ENCODE results near the gene BRD3OS. TPM values are rescaled to one million over a fixed set of nuclear protein-coding genes. Genes with fewer than 3 reads are reported as not detected.
A peak's percentile ranks its signal among the peaks of the same experiment; 100 is the strongest.

The BRD3OS gene
- total RNA-seq, 3 donors from 2014 or later = 11.1 to 14.4 (median 11.4) TPM

DNA sequence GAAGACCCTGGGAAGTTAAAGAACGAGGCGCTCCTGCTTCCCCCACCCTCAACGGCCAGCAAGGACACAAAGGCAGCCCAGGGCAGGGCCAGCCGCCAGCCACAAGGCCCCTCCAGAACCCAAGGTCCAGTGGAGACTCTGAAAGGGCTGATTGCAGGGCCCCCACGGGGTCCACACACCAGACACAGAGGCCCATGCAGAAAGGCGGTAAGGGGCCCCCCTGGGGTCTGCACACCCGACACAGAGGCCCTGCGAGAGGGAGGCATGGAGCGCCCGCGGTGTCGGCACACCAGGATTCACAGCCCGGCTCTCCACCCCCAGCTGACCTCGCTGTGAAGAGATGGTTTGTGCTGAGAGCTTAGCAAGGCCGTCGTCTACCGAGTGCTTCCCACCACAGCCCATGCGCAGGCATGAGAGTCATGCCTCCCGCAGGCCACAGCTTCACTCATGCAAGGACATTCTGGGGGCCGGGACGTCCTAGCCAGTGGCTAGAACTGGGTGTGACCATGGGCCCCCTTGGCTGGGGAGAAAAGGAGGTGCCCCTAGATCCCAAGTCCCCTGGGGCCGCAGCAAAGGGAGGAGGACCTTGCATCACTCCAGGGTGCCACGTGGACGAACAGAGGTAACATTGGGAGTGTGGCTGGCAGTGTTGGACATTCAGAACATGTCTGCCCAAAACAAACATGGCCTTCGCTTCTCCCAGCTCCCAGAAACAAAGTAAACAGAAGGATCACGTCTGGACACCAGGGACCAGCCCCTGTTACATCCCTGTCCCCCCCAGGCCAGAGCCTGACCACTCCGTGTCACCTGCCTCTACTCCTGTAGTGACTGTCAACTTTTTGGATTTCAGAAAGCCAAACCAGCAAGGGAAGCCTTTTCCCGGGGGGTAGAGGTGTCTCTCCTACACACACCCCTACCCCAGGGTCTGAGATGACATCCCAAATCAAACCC is 32.7 kb downstream of the BRD3OS start:
- TF ChIP-seq POLR2AphosphoS5 (IDR thresholded peaks at IDR 0.05) (no peak), POLR2A (IDR thresholded peaks at IDR 0.05) (no peak)
- TF ChIP-seq, protein P1, sequence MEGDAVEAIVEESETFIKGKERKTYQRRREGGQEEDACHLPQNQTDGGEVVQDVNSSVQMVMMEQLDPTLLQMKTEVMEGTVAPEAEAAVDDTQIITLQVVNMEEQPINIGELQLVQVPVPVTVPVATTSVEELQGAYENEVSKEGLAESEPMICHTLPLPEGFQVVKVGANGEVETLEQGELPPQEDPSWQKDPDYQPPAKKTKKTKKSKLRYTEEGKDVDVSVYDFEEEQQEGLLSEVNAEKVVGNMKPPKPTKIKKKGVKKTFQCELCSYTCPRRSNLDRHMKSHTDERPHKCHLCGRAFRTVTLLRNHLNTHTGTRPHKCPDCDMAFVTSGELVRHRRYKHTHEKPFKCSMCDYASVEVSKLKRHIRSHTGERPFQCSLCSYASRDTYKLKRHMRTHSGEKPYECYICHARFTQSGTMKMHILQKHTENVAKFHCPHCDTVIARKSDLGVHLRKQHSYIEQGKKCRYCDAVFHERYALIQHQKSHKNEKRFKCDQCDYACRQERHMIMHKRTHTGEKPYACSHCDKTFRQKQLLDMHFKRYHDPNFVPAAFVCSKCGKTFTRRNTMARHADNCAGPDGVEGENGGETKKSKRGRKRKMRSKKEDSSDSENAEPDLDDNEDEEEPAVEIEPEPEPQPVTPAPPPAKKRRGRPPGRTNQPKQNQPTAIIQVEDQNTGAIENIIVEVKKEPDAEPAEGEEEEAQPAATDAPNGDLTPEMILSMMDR (IDR thresholded peaks at IDR 0.05) = no peak
- H3K4me1 ChIP-seq = peaks cover 29 to 35% of the 10 kb centered on the region in 2 donors
- H3K4me3 ChIP-seq = no peak overlapping the region
- H3K27ac ChIP-seq = no peak overlapping the region
- peaks cover 2% of the 10 kb centered on the region for H3K36me3 ChIP-seq
- peak in 1 of 2 donors; percentile 19 for DNase-seq (ENCODE audit: low spot score in 2 of 2)
- intact Hi-C loops (cut with DNase I; ENCODE audit: low total_unique reads) = loop anchor here (5.0 kb wide), 1 partner anchor 1136 kb away; no protein-coding TSS in a partner anchor
- no peaks in the 10 kb centered on the region for H3K9me3 ChIP-seq
- no peaks in the 10 kb centered on the region for H3K27me3 ChIP-seq

DNA sequence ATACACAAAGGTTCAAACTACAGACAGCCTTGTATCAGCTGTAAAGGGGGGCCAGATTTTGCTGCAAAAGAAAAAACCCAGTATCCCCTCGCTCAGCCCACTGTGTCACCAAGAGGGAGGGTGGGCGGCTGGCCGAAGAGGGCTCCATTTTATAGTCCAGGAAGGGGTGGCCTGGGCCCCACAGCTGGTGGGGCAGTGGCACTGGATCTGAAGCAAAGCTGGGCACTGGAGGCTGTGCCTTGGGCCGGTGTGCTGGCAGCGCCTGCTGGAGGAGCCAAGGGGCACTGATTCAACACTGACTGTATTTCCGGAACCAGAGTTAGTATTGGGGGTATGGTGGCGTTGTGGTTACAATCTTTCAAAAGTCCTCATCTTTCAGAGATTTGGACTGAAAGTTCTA is 33.4 kb downstream of the BRD3OS start:
- H3K9me3 ChIP-seq = no peaks in the 10 kb centered on the region
- no peak overlapping the region for H3K27ac ChIP-seq
- intact Hi-C loops (cut with DNase I; ENCODE audit: low total_unique reads) = loop anchor here (5.0 kb wide), 1 partner anchor 1136 kb away; no protein-coding TSS in a partner anchor
- H3K36me3 ChIP-seq = no peaks in the 10 kb centered on the region
- H3K4me1 ChIP-seq = peaks cover 29 to 42% of the 10 kb centered on the region in 2 donors
- TF ChIP-seq, protein P1 (IDR thresholded peaks at IDR 0.05) = no peak
- TF ChIP-seq POLR2AphosphoS5 (IDR thresholded peaks at IDR 0.05) (no peak), POLR2A (IDR thresholded peaks at IDR 0.05) (no peak)
- H3K4me3 ChIP-seq = no peak overlapping the region
- H3K27me3 ChIP-seq = no peaks in the 10 kb centered on the region
- DNase-seq (ENCODE audit: low spot score in 2 of 2) = peak in 1 of 2 donors; percentile 43

DNA sequence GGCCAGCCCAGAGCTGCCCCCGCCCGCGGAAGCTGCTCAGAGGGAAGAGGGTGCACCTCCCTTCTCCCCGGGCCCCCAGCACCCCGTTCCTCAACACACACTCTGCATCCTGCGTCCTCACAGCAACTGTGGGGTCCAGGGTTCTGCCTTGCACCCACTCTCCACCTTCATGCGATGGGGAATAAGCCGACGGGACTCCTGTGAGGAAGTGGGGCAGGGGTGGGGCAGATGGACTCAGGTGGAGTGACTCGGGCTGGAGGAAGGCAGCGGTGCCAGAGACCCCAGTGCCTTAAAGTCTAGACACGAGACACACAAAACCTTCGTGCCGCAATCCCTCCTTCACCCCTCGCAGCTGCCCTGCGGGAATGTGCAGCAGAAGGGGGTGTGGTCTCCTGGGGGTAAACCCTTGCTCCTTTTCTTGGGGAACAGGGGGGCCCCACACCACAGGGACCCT is 33.9 kb downstream of the BRD3OS start:
- no peak overlapping the region for H3K4me3 ChIP-seq
- intact Hi-C loops (cut with DNase I; ENCODE audit: low total_unique reads) = loop anchor here (5.0 kb wide), 1 partner anchor 1137 kb away; no protein-coding TSS in a partner anchor
- H3K9me3 ChIP-seq = no peaks in the 10 kb centered on the region
- H3K4me1 ChIP-seq = peaks cover 29 to 43% of the 10 kb centered on the region in 2 donors
- H3K27me3 ChIP-seq = no peaks in the 10 kb centered on the region
- no peak overlapping the region for H3K27ac ChIP-seq
- no peak for DNase-seq (ENCODE audit: low spot score in 2 of 2)
- TF ChIP-seq POLR2A (IDR thresholded peaks at IDR 0.05) (no peak), POLR2AphosphoS5 (IDR thresholded peaks at IDR 0.05) (no peak)
- TF ChIP-seq, protein P1 (IDR thresholded peaks at IDR 0.05) = no peak
- no peaks in the 10 kb centered on the region for H3K36me3 ChIP-seq

DNA sequence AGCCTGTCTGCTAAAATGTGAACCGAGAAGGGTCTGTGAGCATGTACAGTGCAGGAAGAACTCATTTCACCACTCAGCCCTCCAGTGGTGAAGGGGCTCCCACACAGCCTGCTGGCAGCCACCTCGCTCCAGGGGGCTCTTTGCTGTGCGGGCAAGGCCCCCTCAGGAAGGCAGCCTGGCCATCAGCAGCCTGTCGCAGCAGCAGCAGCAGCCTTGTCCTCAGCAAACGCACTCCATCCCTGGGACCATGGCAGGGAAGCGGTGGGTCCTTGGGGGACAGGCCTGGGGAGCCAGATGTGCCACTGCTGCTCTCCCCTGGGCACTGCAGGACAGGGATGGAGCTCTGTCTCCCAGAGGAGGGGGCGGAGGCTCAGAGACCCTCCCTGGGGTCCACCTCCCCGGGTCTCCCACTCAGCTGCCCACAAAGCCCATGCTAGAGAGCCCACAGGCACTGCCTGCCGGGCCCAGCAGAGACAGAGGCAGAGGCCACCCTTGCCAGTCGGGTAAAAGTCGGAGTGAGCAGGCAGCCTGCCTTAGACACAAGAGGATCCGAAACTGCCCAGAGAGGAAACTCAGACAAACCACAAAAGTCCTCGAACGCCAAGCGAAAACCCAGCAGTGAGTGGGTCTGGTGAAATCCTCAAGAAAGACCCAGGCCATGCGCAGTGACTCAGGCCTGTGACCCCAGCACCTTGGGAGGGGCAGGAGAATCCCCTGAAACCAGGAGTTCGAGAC is 34.5 kb downstream of the BRD3OS start:
- H3K9me3 ChIP-seq = no peaks in the 10 kb centered on the region
- intact Hi-C loops (cut with DNase I; ENCODE audit: low total_unique reads) = loop anchor here (5.0 kb wide), 1 partner anchor 1138 kb away; no protein-coding TSS in a partner anchor
- no peaks in the 10 kb centered on the region for H3K27me3 ChIP-seq
- no peak for TF ChIP-seq POLR2AphosphoS5 (IDR thresholded peaks at IDR 0.05)
- TF ChIP-seq, protein P1 (IDR thresholded peaks at IDR 0.05) = no peak
- no peak for TF ChIP-seq POLR2A (IDR thresholded peaks at IDR 0.05)
- H3K27ac ChIP-seq = no peak overlapping the region
- DNase-seq (ENCODE audit: low spot score in 2 of 2) = peak in 1 of 2 donors; percentile 46
- no peak overlapping the region for H3K4me3 ChIP-seq
- H3K36me3 ChIP-seq = no peaks in the 10 kb centered on the region
- H3K4me1 ChIP-seq = peaks cover 29 to 43% of the 10 kb centered on the region in 2 donors

Data from breast epithelium (tissue), 4 donors.